CD4-positive, alpha-beta T cell treated with Interleukin-17A for 1 hour (primary cell): ENCODE data around the gene PDE1A.
"Not testable (repeated sequence)": the region's sequence is repeated elsewhere in the genome, so short reads cannot be mapped to it uniquely, and the experiment has no call there.

ENCODE experiments used
- DNase-seq: peaks from one replicate; pipeline ENCODE4 v3.0.0-alpha.2; 2020

PDE1A gene

DNA sequence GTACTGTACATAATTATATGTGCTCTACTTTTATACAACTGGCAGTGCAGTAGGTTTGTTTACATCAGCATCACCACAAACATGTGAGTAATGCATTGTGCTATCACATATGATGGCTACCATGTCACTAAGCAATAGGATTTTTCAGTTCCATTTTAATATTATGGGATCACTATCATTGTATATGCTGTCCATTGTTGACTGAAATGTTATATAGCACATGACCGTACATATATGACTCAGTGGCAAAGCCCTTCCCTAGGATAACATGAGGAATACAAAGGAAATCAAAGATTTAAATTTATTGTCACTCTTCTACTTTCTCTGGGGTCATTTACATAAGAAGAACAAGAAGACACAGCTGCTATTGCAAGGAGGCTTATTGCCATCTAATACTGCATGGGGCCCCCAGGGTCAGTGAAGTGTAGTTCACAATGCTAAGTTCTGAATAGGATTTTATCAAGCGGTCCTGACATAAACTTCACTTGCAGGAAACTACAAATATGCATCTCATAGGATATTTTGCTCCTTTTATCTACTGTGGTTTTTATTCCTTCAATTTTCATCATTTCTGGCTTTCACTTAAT lies 21.8 kb downstream of the PDE1A start:
- DNase-seq, result no peak

DNA sequence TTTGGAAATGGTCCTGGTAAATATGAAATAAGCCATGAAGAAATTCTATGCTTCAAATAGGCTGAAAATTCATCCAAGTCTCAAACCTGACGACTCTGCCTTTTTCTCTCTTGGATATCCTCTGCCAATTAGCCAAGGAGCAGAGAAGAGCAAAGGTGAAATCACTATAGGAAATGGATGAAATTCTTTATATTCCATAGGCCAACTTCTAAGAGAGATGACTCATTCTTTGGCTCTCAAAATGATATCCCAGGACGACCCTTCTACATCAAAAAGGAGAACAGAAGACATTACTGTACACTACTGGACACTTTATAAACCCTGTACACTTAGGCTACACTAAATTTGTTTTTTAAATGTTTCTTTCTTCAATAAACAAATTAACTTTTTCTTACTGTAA lies 22.7 kb downstream of the PDE1A start:
- no peak for DNase-seq

- DNase-seq, result no peak
These were observed 33.5 kb downstream of the PDE1A start for GRCh38 chr2:182393270-182393760.

- no peak for DNase-seq
These were observed 35.4 kb downstream of the PDE1A start for GRCh38 chr2:182391443-182391842.

- DNase-seq, result not testable (repeated sequence)
These were observed 40.5 kb downstream of the PDE1A start for GRCh38 chr2:182386267-182386880.

DNA sequence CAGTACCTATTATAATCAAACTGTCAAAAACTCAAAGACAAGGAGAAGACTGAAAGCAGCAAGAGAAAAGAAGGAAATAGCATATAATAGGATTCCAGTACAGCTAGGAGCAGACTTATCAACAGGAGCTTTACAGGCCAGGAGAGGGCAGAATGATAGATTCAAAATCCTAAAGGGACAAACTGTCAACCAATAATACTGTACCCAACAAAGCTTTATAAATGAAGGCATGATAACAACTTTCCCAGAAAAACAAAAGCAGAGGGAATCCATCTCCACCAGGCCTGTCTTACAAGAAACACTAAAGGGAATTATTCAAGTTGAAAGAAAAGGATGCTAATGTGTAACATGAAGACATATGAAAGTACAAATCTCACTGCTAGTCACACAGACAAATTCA lies 42.0 kb downstream of the PDE1A start:
- DNase-seq, result no peak

GRCh38 chr2:182381225-182381624 lies 45.6 kb downstream of the PDE1A start:
- DNase-seq, result no peak

DNA sequence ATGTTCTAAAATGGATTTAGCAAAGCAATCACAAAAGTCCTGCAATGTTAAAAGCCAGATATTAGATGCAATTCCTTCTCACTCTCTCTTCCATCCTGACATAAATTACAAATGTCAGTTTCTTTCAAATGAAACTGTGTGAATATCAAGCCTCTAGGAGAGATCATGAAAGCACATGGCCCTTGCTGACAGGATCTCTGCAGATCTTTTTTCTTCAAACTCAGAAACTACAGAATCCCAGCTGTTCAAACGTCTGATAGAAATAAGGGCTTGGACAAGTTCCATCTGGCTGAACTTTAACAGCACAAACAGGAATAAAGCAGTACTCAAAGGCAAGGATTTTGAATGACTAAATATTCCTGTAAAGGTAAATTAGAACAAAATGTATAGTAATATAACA lies 47.6 kb downstream of the PDE1A start:
- no peak for DNase-seq

- no peak for DNase-seq
These were observed 48.1 kb downstream of the PDE1A start for GRCh38 chr2:182378759-182379158.

DNA sequence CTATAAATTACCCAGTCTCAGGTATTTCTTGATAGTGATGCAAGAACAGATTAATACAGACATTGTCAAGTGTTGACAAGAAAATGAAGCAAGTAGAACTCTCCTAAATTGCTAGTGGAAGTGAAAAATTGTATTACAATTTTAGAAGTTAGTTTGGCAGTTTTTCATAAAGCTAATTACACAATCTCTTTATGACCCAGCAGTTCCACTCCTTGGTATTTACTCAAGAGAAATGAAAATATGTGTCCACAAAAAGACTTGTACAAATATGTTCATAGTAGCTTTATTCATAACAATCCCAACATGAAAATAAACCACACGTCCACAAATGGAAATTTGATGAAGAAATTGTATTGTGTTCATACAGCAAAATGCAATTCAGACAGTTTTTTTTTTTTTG lies 49.4 kb downstream of the PDE1A start:
- no peak for DNase-seq

DNA sequence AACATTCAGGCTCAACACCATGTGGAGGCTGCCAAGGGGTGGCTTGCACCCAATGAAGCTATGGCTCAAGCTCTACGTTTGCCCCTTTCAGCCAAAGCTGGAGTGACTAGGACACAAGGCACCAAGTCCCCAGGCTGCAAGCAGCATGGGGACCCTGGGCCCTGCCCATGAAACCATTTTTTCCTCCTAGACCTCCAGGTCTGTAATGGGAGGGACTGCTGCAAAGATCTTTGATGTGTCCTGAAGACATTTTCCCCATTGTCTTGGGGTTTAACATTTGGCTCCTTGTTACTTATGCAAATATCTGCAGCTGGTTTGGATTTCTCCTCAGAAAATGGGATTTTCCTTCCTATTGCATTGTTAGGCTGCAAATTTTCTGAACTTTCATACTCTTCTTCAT lies 51.0 kb downstream of the PDE1A start:
- DNase-seq, result no peak

GRCh38 chr2:182372661-182373060 lies 54.2 kb downstream of the PDE1A start:
- DNase-seq, result no peak

- no peak for DNase-seq
These were observed 57.8 kb downstream of the PDE1A start for GRCh38 chr2:182368996-182369395.

- DNase-seq, result no peak
These were observed 58.4 kb downstream of the PDE1A start for GRCh38 chr2:182368446-182368845.

DNA sequence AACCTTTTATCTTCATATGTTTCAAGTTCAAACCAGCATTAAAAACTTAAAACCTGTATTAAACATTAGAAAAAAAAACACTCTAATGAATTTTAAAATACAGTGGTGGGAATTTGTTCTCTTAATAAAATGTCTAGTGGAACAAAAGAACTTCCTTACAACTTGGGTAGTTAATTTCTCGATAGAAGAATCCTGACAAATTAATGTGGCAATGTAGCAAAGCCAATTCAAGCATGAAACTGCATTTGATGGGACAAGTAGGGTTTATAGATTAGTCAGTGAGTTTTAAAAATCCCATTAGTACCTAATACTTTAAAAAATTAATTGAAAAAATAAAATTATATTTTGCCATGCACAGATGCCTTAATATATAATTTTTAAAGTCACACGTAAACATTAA lies 59.4 kb downstream of the PDE1A start:
- no peak for DNase-seq

DNA sequence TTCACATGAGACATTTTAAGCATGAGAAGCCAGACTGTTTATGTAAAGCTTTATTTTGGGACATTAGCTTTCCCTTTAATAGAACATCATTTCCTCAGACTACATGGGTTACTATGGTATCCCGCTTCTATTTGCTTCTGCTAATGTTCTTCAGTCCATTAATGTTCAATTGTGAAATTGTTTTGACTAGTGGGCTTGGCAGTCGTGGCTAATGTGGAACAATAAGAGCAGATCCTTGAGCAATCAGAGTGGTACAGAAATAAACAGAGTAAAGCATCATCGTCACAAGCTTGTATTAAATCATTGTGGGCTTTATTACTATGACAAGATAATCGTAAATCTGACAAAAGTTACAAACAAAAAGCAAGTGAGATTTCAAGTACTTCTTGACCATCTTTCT lies 60.2 kb downstream of the PDE1A start:
- DNase-seq, result no peak

DNA sequence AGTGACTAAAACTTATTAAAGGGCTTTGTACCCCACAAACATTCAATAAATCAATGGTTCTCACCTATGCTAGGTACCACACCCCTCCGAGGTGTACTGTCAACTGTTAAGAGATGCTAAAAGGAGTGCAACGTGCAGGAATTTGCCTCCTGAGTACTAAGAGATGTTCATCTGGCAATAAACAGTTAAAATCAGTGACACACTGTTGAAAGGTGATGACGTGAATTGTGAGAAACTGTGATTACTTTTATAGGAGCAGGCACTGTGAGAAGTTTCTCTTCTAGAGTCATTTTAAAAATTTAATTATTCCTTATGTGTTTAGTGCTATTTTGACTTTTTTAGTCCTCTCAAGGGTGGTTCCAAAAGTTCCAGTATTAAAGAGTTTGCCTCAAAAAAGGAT lies 61.0 kb downstream of the PDE1A start:
- no peak for DNase-seq

- no peak for DNase-seq
These were observed 65.4 kb downstream of the PDE1A start for GRCh38 chr2:182361477-182361876.

GRCh38 chr2:182360663-182361260 lies 66.1 kb downstream of the PDE1A start:
- DNase-seq, result no peak

DNA sequence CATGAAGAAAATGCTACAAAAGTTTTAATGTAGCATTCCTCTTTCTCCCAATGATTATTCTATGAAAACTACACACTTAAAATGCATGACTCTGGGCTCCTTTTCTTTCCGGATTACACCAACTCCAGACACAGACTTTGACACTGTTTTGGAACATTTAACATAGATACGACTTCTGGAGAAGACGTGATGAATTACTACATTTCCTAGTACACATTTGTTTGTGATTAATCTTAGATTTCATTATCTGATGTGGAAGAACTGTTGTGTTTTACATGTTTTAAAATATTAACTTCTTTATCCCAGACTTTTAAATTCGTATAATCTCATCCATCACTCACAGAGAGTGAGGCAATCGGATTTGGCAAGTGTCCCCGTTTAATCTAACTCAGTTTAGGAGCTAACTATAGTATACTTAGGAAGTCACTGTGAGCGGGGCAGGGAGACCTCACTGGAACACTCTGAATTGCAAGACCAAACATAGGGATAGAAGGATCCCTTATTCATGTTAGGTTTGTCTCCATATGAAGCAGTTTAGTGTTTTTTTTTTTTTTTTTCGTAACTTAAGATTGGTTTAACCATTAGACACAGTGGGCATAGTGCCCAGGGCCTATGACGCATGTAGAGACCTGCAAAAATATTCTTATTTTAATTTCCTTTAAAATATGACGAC lies 66.7 kb downstream of the PDE1A start:
- no peak for DNase-seq

GRCh38 chr2:182359027-182359989 lies 67.5 kb downstream of the PDE1A start:
- no peak for DNase-seq

DNA sequence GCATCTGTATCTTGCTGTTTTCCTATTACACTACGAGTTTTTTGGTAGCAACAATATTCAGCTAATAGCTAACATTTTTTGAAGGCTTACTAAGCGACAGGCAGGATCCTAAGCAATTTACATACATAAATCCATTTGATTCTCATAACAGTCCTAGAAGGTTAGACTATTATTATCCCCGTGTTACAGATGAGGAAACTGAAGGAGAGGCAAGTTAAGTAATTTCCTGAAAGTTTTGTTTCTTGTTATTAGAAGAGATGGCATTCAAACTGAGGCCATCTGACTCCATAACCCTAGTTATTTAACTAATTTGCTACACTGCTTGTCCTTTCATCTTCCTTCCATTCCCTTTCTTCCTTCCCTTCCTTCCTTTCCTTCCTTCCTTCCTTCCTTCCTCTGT lies 68.2 kb downstream of the PDE1A start:
- no peak for DNase-seq

DNA sequence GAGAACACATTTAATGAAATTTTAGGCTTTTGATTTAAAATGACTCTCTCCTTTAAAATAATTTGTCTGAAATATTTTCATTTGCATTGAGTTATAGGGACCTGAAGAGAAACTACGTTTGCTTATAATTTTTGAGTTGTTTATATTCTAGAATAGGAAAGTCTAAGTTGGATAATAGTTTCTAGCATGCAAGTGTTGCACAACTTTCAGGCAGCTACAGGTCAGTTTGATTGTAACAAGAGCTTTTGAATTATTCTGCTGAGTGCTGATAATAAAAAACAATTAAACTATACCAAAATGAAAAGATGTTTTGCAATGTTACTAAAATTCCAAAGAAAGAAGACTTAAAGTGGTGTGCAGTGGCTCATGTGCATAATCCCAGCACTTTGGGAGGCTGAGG lies 71.0 kb downstream of the PDE1A start:
- DNase-seq, result no peak
